Heart left ventricle (tissue), 13 donors: ENCODE results near the gene CD200R1.

Source experiments
- CTCF ChIP-seq, 12 donors: fragments of 200-600 bp; sonication (generic) in 4 of 12; IDR thresholded peaks; one replicate each; pipeline versions ENCODE4 v1.5.0 to v1.8.0; 2018 to 2022; ENCODE audit warnings: antibody characterized with exemption in 12 of 12, mild to moderate bottlenecking in 5 of 12
- POLR2A ChIP-seq, 2 donors: fragments of 450-650 bp; IDR thresholded peaks; one replicate each; pipeline ENCODE4 v1.6.1; 2017; ENCODE audit warnings: antibody characterized with exemption in 2 of 2, mild to moderate bottlenecking in 2 of 2, moderate library complexity in 2 of 2
- donor health status: ischemic (EF 13 %, LVEDD 7.1; RV severe dilation, severe dysfunction).
- donor health status: DM: no; HTN: yes; CAD: no.
- donor health status: DM: no; HTN: no; CAD: no.
- donor health status: ischemic (EF 25% LVEDD 6.9; RV normal size, moderate dysfunction).
- donor health status: ischemic (EF 25% LVEDD 5.7; RV mildly dilated, moderate dysfunction).
- donor health status: ischemic (EF 35%, LVEDD 5.7; RV mildly dilated, moderate dysfunction).
- donor health status: nonischemic (EF 11% LVEDD 7.7; RV severe dilation, severe dysfunction).
- donor health status: DM: yes; HTN: yes; CAD: no.
- donor health status: PGD.
- donor health status: ischemic (EF 29% LVEDD 5.4; RV normal size, mild dysfunction).
- donor health status: nonischemic (EF 23%, LVEDD 6.1; RV moderate dilation, normal function).

DNA sequence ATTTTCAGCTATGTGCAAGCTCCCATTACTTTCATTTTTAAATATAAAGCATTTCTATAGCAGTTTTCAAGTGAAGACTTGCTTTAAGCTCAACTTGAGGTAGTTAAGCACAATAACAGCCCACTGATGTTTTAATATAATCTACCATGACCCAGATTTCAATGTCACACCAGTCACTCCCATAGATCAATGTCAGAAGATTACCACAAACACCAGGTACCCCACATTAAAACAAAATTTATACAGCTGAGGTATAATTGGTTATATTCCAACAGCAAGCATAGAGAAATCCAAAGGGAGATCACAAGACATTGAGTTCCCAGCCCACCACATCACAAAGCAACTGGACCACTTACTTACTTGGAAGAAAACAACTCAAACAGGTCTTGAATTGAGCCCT is 38.7 kb upstream of the CD200R1 start:
- no peak for TF ChIP-seq POLR2A (IDR thresholded peaks at IDR 0.05)
- TF ChIP-seq CTCF (IDR thresholded peaks at IDR 0.05), result no peak
